OCI-LY7 (cell line): Measurements from ENCODE around the gene PHF10. TPM values are rescaled to one million over a fixed set of nuclear protein-coding genes. Genes with fewer than 3 reads are reported as not detected.
"Not testable (repeated sequence)": the region's sequence is repeated elsewhere in the genome, so short reads cannot be mapped to it uniquely, and the experiment has no call there.

Source experiments
- BruUV-seq: library from RNA; stranded (reverse); fragments of 400-500 nt; replicated peaks from 2 replicates; lab custom pipeline; 2021; lab: Mats Ljungman, UMichigan
- CTCF ChIA-PET: fragments of 300-600 bp; sonication (Branson Sonifier 250); formaldehyde crosslinking; loops from one replicate; lab custom pipeline; 2022; ENCODE audit warnings: antibody characterized with exemption; ENCODE audit not compliant: unreplicated experiment; lab: Charles Lee
- POLR2A ChIA-PET: fragments of 300-600 bp; sonication (Branson Sonifier 250); formaldehyde crosslinking; loops from one replicate; lab custom pipeline; 2022; ENCODE audit warnings: antibody characterized with exemption; lab: Charles Lee
- DNase-seq: peaks from one replicate; pipeline ENCODE4 v3.0.0-alpha.2; 2015; ENCODE audit warnings: low spot score
- H2AFZ ChIP-seq: fragments of 200-600 bp; sonication (generic), shearing (Covaris generic); 2 replicates; pipeline ENCODE4 v1.6.1; 2014; ENCODE audit warnings: mild to moderate bottlenecking, antibody characterized with exemption, low read length, moderate library complexity
- H3K27ac ChIP-seq: fragments of 200-600 bp; sonication (generic); 2 replicates; pipeline ENCODE4 v1.5.1; 2014; ENCODE audit warnings: mixed run types, low read depth, mild to moderate bottlenecking, moderate library complexity, low read length, inconsistent platforms; ENCODE audit not compliant: poor library complexity, severe bottlenecking
- H3K36me3 ChIP-seq: fragments of 200-600 bp; sonication (generic); 2 replicates; pipeline ENCODE4 v1.6.1; 2014; ENCODE audit warnings: mild to moderate bottlenecking, antibody characterized with exemption, low read length, moderate library complexity, mixed read lengths; ENCODE audit not compliant: insufficient read depth
- H3K4me1 ChIP-seq: fragments of 200-600 bp; sonication (generic); 2 replicates; pipeline ENCODE4 v1.5.1; 2014; ENCODE audit warnings: mild to moderate bottlenecking, low read length; ENCODE audit not compliant: insufficient read depth, poor library complexity, severe bottlenecking
- H3K4me2 ChIP-seq: fragments of 200-600 bp; sonication (generic); 2 replicates; pipeline ENCODE4 v1.6.1; 2014; ENCODE audit warnings: mild to moderate bottlenecking, low read length
- H3K4me3 ChIP-seq: fragments of 200-600 bp; sonication (generic); 2 replicates; pipeline ENCODE4 v1.5.1; 2014; ENCODE audit warnings: mild to moderate bottlenecking, low read depth, low read length; ENCODE audit not compliant: poor library complexity, severe bottlenecking
- H3K79me2 ChIP-seq: fragments of 200-600 bp; sonication (generic); 2 replicates; pipeline ENCODE4 v1.6.1; 2016; ENCODE audit warnings: low read depth, mild to moderate bottlenecking, low read length, moderate library complexity, mixed read lengths; ENCODE audit not compliant: insufficient read depth
- H3K9me2 ChIP-seq: fragments of 200-600 bp; sonication (generic); 2 replicates; pipeline ENCODE4 v1.6.1; 2016; ENCODE audit warnings: mild to moderate bottlenecking, low read length, mixed read lengths; ENCODE audit not compliant: insufficient read depth
- H3K9me3 ChIP-seq: fragments of 200-600 bp; sonication (generic); 2 replicates; pipeline ENCODE4 v1.6.1; 2014; ENCODE audit warnings: mild to moderate bottlenecking, mixed run types, low read length, mixed read lengths
- H4K20me1 ChIP-seq: fragments of 200-600 bp; sonication (generic); 2 replicates; pipeline ENCODE4 v1.6.1; 2014; ENCODE audit warnings: mild to moderate bottlenecking, antibody characterized with exemption, low read length, moderate library complexity, mixed read lengths; ENCODE audit not compliant: insufficient read depth
- CTCF ChIP-seq: fragments of 200-600 bp; sonication (generic); conservative IDR thresholded peaks from 2 replicates; pipeline ENCODE4 v1.5.1; 2014; ENCODE audit warnings: mild to moderate bottlenecking, antibody characterized with exemption, low read length, moderate library complexity, mixed read lengths
- EZH2phosphoT487 ChIP-seq: fragments of 200-600 bp; sonication (generic); IDR thresholded peaks from 2 replicates; pipeline ENCODE4 v1.6.1; 2018; ENCODE audit warnings: low read depth, borderline replicate concordance, mild to moderate bottlenecking, mixed run types, antibody characterized with exemption, low read length, moderate library complexity, mixed read lengths
- intact Hi-C: fragments of 100-400 bp; cut with micrococcal nuclease; formaldehyde crosslinking; loops from one replicate; pipeline ENCODE4 v1.10.0; 2022; ENCODE audit not compliant: unreplicated experiment
- total RNA-seq, 2 experiments: library from RNA; depleted of rRNA in 1 of 2; stranded (reverse); fragments of >200 nt in 1 of 2; shearing (Covaris generic) in 1 of 2; gene quantifications; 2 replicates each; pipeline ENCODE4 v1.2.3, GENCODE V29; 2014 to 2022

The PHF10 gene
- total RNA-seq, 2 experiments from 2014 or later: 42.5 to 74.1 TPM

GRCh38 chr6:169700296-169700695 is 24.0 kb downstream of the PHF10 start:
- CTCF ChIA-PET: no interaction called here

GRCh38 chr6:169697115-169697514 is 27.2 kb downstream of the PHF10 start:
- BruUV-seq, POLR2A ChIA-PET, intact Hi-C loops, CTCF ChIA-PET, H3K4me2 ChIP-seq, H3K9me2 ChIP-seq, H3K9me3 ChIP-seq, H2AFZ ChIP-seq, H3K27ac ChIP-seq, DNase-seq, H3K4me3 ChIP-seq, H3K4me1 ChIP-seq: not testable (repeated sequence)
- peaks cover 62% of the 10 kb centered on the region for H3K36me3 ChIP-seq
- H3K79me2 ChIP-seq: peaks cover 31% of the 10 kb centered on the region
- TF ChIP-seq CTCF: peak; percentile 48; the same call in 1 of the 2 replicates
- H4K20me1 ChIP-seq: peaks cover 10% of the 10 kb centered on the region; the same call in 1 of the 2 replicates

More at GRCh38 chr6:169700296-169700695, 24.0 kb downstream of the PHF10 start:
- peaks cover 56% of the 10 kb centered on the region for H3K79me2 ChIP-seq
- intact Hi-C loops: loop anchor here (5.0 kb wide), 1 partner anchor 852 kb away; the partner anchor contains the start of genes PSMB1 and TBP
- TF ChIP-seq EZH2phosphoT487: no peak
- TF ChIP-seq CTCF: no peak
- H3K27ac ChIP-seq: no peak overlapping the region
- POLR2A ChIA-PET: interaction anchor here (1.0 kb wide), 1 partner anchor 89 kb away, joined by 3 read pairs; no protein-coding TSS in a partner anchor
- H4K20me1 ChIP-seq: peaks cover 29% of the 10 kb centered on the region
- no peak for DNase-seq
- H3K4me3 ChIP-seq: peak overlapping the region; percentile 90
- peaks cover 62% of the 10 kb centered on the region for H3K36me3 ChIP-seq
- no peaks in the 10 kb centered on the region for H3K9me2 ChIP-seq
- no TSS peak for BruUV-seq
- peaks cover 34% of the 10 kb centered on the region for H3K4me1 ChIP-seq
- no peak overlapping the region for H2AFZ ChIP-seq
- H3K4me2 ChIP-seq: peak overlapping the region; percentile 92
- peaks cover 9% of the 10 kb centered on the region; the same call in 1 of the 2 replicates for H3K9me3 ChIP-seq

- H3K27ac ChIP-seq: no peak overlapping the region
- POLR2A ChIA-PET: no interaction called here
- intact Hi-C loops: no loop called here
- peaks cover 3% of the 10 kb centered on the region; the same call in 1 of the 2 replicates for H4K20me1 ChIP-seq
- peaks cover 2% of the 10 kb centered on the region for H3K4me1 ChIP-seq
- H3K9me2 ChIP-seq: no peaks in the 10 kb centered on the region
- CTCF ChIA-PET: no interaction called here
- peaks cover 68% of the 10 kb centered on the region for H3K36me3 ChIP-seq
- peaks cover 12% of the 10 kb centered on the region; the same call in 1 of the 2 replicates for H3K79me2 ChIP-seq
- no TSS peak for BruUV-seq
- DNase-seq: no peak
- no peak overlapping the region for H2AFZ ChIP-seq
- TF ChIP-seq CTCF (no peak), EZH2phosphoT487 (no peak)
- no peak overlapping the region for H3K4me3 ChIP-seq
- H3K4me2 ChIP-seq: no peak overlapping the region
- H3K9me3 ChIP-seq: peaks cover 9% of the 10 kb centered on the region; the same call in 1 of the 2 replicates
Measured at GRCh38 chr6:169695131-169695530, 29.2 kb downstream of the PHF10 start.
